Activated T-helper 2 cell treated with anti-CD3 and anti-CD28 coated beads, Interferon-gamma antibody, Interleukin-2, Interleukin-4, amounts not matched to agents 10 μg/mL and 5 μg/mL and 100 μg/mL, durations not matched to agents 14 hours and 24 hours and 36 hours (primary cell): ENCODE data around the gene ALDH1L1. TPM values are rescaled to one million over a fixed set of nuclear protein-coding genes. Genes with fewer than 3 reads are reported as not detected.

Experiments used
- DNase-seq: peaks from one replicate; pipeline ENCODE4 v3.0.0; 2021; ENCODE audit warnings: low spot score
- H3K27ac Mint-ChIP-seq: one replicate; pipeline ENCODE4 v1.8.0; 2021; ENCODE audit warnings: mixed read lengths
- H3K27me3 Mint-ChIP-seq: one replicate; pipeline ENCODE4 v1.8.0; 2021; ENCODE audit warnings: low read depth, mixed read lengths
- H3K36me3 Mint-ChIP-seq: one replicate; pipeline ENCODE4 v1.8.0; 2021; ENCODE audit warnings: low read depth, mixed read lengths
- H3K4me1 Mint-ChIP-seq: one replicate; pipeline ENCODE4 v1.8.0; 2021; ENCODE audit warnings: low read depth, mixed read lengths
- H3K4me3 Mint-ChIP-seq: one replicate; pipeline ENCODE4 v1.8.0; 2021; ENCODE audit warnings: low read depth, mild to moderate bottlenecking, moderate library complexity, mixed read lengths
- H3K9me3 Mint-ChIP-seq: one replicate; pipeline ENCODE4 v1.8.0; 2021; ENCODE audit warnings: mixed read lengths
- intact Hi-C: fragments of 100-400 bp; cut with micrococcal nuclease; formaldehyde crosslinking; loops from one replicate; pipeline ENCODE4 v1.15.1; 2023
- total RNA-seq: library from RNA; stranded (reverse); gene quantifications from 2 replicates; pipeline ENCODE4 v1.2.3, GENCODE V29; 2022

Gene ALDH1L1
- total RNA-seq, 1 donor from 2014 or later, result not detected

GRCh38 chr3:126113733-126114442 is 66.5 kb downstream of the ALDH1L1 start:
- Mint-ChIP-seq H3K27ac (no peak overlapping the region), H3K4me3 (no peak overlapping the region), H3K4me1 (no peaks in the 10 kb centered on the region), H3K27me3 (no peaks in the 10 kb centered on the region), H3K9me3 (no peaks in the 10 kb centered on the region), H3K36me3 (no peaks in the 10 kb centered on the region)
- intact Hi-C loops, result no loop called here
- no peak for DNase-seq

DNA sequence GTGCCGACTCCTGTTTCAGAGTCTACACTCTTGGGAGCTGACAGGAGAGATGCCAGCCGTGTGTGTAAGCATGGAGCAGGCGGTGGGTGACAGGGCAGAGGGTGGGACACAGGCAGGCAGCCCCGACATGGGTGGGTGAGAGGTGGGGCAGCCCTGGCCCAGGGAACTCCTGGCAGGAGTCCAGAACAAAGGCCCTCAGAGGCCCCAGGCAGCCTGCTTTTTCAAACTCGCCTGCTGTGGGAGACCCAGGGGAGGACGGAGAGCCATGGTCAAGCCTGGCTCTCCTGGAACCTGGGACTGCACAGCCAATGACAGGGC is 67.2 kb downstream of the ALDH1L1 start:
- H3K4me1 Mint-ChIP-seq, result no peaks in the 10 kb centered on the region
- H3K27ac Mint-ChIP-seq, result no peak overlapping the region
- no peaks in the 10 kb centered on the region for H3K9me3 Mint-ChIP-seq
- no peaks in the 10 kb centered on the region for H3K27me3 Mint-ChIP-seq
- H3K4me3 Mint-ChIP-seq, result no peak overlapping the region
- intact Hi-C loops, result no loop called here
- DNase-seq, result no peak
- H3K36me3 Mint-ChIP-seq, result no peaks in the 10 kb centered on the region

DNA sequence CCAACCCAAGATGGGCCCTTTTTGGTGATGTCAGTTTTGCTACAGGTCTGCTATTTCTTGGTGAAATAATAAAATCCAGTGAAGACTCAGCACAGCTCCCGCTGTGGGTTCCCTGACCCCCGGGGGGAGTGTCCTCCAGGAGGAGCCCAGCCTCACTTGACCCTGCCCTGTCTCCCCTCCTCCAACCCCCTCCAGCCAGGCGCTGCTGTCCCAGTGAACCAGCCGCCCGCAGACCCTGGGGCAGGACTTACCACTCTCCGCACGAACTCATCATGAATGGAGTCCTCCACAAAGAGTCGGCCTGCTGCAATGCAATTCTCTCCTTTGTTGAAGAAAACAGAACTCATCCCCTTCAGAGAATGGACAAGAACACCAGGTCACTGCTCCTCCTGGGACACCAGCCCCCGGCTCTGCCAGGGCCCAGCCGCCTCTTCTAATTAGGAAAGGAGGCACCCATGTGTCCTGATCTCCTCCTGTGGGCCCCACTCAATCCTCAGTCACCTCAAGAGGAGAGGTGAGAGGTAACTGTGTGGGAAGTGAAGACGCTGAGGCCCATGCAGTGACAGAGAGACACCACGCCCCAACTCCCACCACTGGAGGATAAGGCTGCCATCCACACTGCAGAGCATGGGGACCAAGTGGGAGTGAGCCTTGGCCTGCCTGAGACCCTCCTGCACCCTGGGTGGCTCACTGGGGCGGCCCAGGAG is 67.7 kb downstream of the ALDH1L1 start:
- DNase-seq, result no peak
- H3K27ac Mint-ChIP-seq, result no peak overlapping the region
- intact Hi-C loops, result no loop called here

GRCh38 chr3:126111566-126112475 is 68.6 kb downstream of the ALDH1L1 start:
- Mint-ChIP-seq H3K4me1 (no peaks in the 10 kb centered on the region), H3K36me3 (no peaks in the 10 kb centered on the region), H3K4me3 (no peak overlapping the region), H3K27me3 (no peaks in the 10 kb centered on the region), H3K9me3 (no peaks in the 10 kb centered on the region), H3K27ac (no peak overlapping the region)
- intact Hi-C loops, result no loop called here
- DNase-seq, result no peak

More for the DNA sequence above, 67.7 kb downstream of the ALDH1L1 start:
- Mint-ChIP-seq H3K4me3 (no peak overlapping the region), H3K4me1 (no peaks in the 10 kb centered on the region), H3K9me3 (no peaks in the 10 kb centered on the region), H3K36me3 (no peaks in the 10 kb centered on the region), H3K27me3 (no peaks in the 10 kb centered on the region)

DNA sequence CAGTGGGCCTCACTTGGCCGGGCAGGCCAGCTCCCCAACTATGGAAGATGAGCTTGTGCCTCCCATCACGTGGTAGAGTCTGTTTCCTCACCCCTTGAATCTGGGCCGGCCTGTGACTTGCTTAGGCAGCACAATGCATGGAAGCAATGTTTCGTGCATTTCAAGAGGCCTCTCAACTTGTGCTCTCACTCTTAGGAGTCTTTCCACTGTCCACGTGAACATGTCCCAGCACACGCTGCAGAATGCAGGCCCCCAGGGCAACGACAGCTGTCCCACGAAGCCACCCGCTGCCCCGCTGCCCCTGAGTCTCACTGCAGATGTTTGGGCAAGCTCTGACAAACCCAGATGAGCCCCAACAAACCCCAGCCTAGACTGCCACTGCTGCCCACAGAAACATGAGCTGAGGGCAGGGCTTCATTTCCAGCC is 69.2 kb downstream of the ALDH1L1 start:
- no peak overlapping the region for H3K4me3 Mint-ChIP-seq
- no peaks in the 10 kb centered on the region for H3K36me3 Mint-ChIP-seq
- intact Hi-C loops, result no loop called here
- DNase-seq, result no peak
- no peak overlapping the region for H3K27ac Mint-ChIP-seq
- no peaks in the 10 kb centered on the region for H3K4me1 Mint-ChIP-seq
- H3K9me3 Mint-ChIP-seq, result no peaks in the 10 kb centered on the region
- no peaks in the 10 kb centered on the region for H3K27me3 Mint-ChIP-seq

DNA sequence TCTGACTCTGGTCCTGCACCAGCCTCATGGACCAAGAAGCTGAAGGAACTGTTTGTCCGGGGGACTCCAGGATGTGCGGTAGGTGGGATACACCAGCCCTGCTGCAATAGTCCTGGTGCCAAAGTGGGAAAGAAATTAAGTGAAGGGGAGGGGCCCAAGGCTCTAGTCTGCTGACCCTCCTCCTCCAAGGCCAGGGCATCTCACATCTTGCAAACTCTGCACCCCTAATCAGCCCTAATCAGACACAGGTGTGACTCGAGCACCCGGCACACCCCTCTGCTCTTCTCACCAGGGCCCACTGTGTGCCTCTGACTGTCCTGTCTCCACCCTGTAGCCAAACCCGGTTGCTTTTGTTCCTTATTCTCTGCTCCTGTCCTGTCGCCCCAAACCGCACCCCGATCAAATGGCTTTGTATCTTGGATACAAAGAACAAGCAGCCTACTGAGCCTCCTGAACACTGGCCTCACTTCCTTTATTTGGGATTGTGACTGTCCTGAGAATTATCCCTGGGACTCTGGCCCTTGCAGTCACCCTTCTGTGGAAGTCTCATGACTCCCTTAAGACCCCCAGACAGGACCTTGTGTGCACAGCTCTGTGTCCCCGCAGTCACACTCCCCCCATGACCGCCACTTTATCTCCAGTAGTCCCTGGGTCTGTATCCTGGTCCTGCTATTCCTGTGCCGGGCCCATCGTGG is 69.8 kb downstream of the ALDH1L1 start:
- no peaks in the 10 kb centered on the region for H3K9me3 Mint-ChIP-seq
- no peaks in the 10 kb centered on the region for H3K4me1 Mint-ChIP-seq
- H3K4me3 Mint-ChIP-seq, result no peak overlapping the region
- no peak for DNase-seq
- intact Hi-C loops, result no loop called here
- no peaks in the 10 kb centered on the region for H3K36me3 Mint-ChIP-seq
- H3K27me3 Mint-ChIP-seq, result no peaks in the 10 kb centered on the region
- H3K27ac Mint-ChIP-seq, result no peak overlapping the region

GRCh38 chr3:126109880-126110235 is 70.5 kb downstream of the ALDH1L1 start:
- H3K27me3 Mint-ChIP-seq, result no peaks in the 10 kb centered on the region
- intact Hi-C loops, result no loop called here
- H3K36me3 Mint-ChIP-seq, result no peaks in the 10 kb centered on the region
- no peak overlapping the region for H3K4me3 Mint-ChIP-seq
- no peaks in the 10 kb centered on the region for H3K9me3 Mint-ChIP-seq
- H3K27ac Mint-ChIP-seq, result no peak overlapping the region
- H3K4me1 Mint-ChIP-seq, result no peaks in the 10 kb centered on the region
- DNase-seq, result no peak

GRCh38 chr3:126109146-126109879 is 71.1 kb downstream of the ALDH1L1 start:
- no peaks in the 10 kb centered on the region for H3K27me3 Mint-ChIP-seq

GRCh38 chr3:126108676-126109050 is 71.7 kb downstream of the ALDH1L1 start:
- no peaks in the 10 kb centered on the region for H3K27me3 Mint-ChIP-seq
- no peak for DNase-seq
- no peaks in the 10 kb centered on the region for H3K9me3 Mint-ChIP-seq
- no peak overlapping the region for H3K4me3 Mint-ChIP-seq
- no peak overlapping the region for H3K27ac Mint-ChIP-seq
- no peaks in the 10 kb centered on the region for H3K4me1 Mint-ChIP-seq
- intact Hi-C loops, result no loop called here
- H3K36me3 Mint-ChIP-seq, result no peaks in the 10 kb centered on the region

More at GRCh38 chr3:126109146-126109879, 71.1 kb downstream of the ALDH1L1 start:
- intact Hi-C loops, result no loop called here
- H3K9me3 Mint-ChIP-seq, result no peaks in the 10 kb centered on the region
- no peaks in the 10 kb centered on the region for H3K4me1 Mint-ChIP-seq
- H3K4me3 Mint-ChIP-seq, result no peak overlapping the region
- DNase-seq, result no peak
- H3K36me3 Mint-ChIP-seq, result no peaks in the 10 kb centered on the region
- no peak overlapping the region for H3K27ac Mint-ChIP-seq

DNA sequence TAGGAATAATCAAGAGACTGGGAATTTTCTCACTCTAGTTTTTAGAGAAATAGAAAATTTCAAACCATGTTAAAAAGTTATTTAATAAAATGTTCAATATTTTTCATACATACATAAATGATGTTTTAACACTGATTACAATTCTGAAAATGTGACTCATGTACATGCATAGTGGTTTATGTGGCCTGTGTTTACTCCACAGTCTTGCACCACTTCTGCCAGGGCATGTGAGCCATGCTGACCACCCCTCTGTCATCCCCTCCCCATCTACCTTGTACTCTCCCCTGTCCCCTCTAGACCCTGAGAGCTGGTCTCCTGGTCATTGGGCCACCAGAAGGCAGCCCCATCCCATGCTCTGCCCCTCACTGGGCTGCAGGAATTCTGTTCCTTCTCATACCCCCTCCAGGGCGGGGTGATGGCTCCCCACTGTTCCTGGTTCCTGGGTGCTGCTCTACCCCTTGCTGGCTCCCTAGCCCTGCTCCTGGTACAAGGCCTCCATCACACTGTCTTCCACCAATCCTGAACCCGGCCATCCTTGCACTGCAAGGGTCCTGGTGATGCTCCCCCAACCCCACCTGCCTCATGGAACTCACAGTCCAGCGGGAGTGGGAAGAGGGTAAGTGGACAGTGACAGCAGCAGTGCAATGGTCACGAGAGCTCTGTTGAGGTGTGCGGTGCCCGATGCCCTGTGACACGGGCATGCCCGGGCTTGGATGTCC is 72.3 kb downstream of the ALDH1L1 start:
- H3K27ac Mint-ChIP-seq, result no peak overlapping the region
- H3K9me3 Mint-ChIP-seq, result no peaks in the 10 kb centered on the region
- no peaks in the 10 kb centered on the region for H3K27me3 Mint-ChIP-seq
- no peak for DNase-seq
- no peaks in the 10 kb centered on the region for H3K4me1 Mint-ChIP-seq
- intact Hi-C loops, result no loop called here
- no peaks in the 10 kb centered on the region for H3K36me3 Mint-ChIP-seq
- H3K4me3 Mint-ChIP-seq, result no peak overlapping the region

DNA sequence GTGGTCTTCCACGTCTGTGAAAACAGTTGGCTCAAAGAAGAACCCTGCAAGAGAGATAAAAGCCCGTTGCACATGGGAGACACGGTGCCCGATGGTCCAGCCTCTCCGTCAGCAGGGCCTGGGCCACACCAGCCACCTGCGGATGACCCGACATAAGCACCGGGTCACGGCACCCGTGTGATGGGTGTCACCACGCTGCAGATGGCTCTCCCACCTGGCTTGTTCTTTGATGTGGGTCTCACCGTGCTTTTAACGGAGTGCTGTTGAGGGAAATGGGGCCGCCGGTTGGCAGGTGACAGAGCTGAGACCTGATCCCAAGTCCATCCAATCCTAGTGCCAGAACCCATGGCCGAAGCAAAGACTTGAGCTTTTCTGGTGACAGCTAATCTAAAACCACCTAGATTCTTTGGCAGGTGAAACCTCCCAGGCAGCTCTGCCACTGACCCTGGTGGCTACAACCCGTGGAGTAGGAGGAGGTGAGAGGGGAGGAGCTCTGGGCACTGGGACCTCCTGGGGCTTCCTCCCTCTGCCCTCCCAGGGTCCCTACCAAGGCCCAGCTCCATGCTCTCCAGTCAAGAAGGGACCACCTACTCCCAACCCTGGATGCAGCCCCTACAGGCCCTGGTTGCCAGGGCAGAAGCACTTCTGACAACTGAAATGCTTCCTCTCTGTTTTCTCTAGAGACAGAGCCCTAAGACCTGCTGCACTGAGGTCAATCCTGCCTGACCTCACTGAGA is 73.0 kb downstream of the ALDH1L1 start:
- no peaks in the 10 kb centered on the region for H3K36me3 Mint-ChIP-seq
- no peak overlapping the region for H3K4me3 Mint-ChIP-seq
- H3K27me3 Mint-ChIP-seq, result no peaks in the 10 kb centered on the region
- H3K27ac Mint-ChIP-seq, result no peak overlapping the region
- H3K9me3 Mint-ChIP-seq, result no peaks in the 10 kb centered on the region
- DNase-seq, result peak; percentile 2
- intact Hi-C loops, result no loop called here
- no peaks in the 10 kb centered on the region for H3K4me1 Mint-ChIP-seq
